ENCODE results near the gene PCDHGA1. TPM values are rescaled to one million over a fixed set of nuclear protein-coding genes. Genes with fewer than 3 reads are reported as not detected.
A peak's percentile ranks its signal among the peaks of the same experiment; 100 is the strongest.

The PCDHGA1 gene
- total RNA-seq, 1 donor from 2014 or later = under 0.01 TPM

- H3K36me3 ChIP-seq (ENCODE audit: control insufficient read depth, insufficient read depth, low read length) = peaks cover 19% of the 10 kb centered on the region
- FAIRE-seq = peak; percentile 68
- no peak for TF ChIP-seq CTCF (IDR thresholded peaks at IDR 0.05; ENCODE audit: insufficient read depth, low read length, severe bottlenecking)
- no peak overlapping the region for H3K4me3 ChIP-seq (ENCODE audit: low read depth, low read length)
- H3K27me3 ChIP-seq (ENCODE audit: control insufficient read depth, insufficient read depth, low read length) = no peaks in the 10 kb centered on the region
- DNase-seq (ENCODE audit: low read depth) = peak; percentile 100
Observed at GRCh38 chr5:141521244-141521781, 191.0 kb downstream of the PCDHGA1 start.

GRCh38 chr5:141522301-141522700 lies 192.0 kb downstream of the PCDHGA1 start:
- Histone ChIP-seq H3K27me3 (ENCODE audit: control insufficient read depth, insufficient read depth, low read length) (no peaks in the 10 kb centered on the region), H3K36me3 (ENCODE audit: control insufficient read depth, insufficient read depth, low read length) (peaks cover 16% of the 10 kb centered on the region), H3K4me3 (ENCODE audit: low read depth, low read length) (no peak overlapping the region)
- DNase-seq (ENCODE audit: low read depth) (peak; percentile 38), FAIRE-seq (no peak)
- no peak for TF ChIP-seq CTCF (IDR thresholded peaks at IDR 0.05; ENCODE audit: insufficient read depth, low read length, severe bottlenecking)

GRCh38 chr5:141523991-141524390 lies 193.7 kb downstream of the PCDHGA1 start:
- no peak for TF ChIP-seq CTCF (IDR thresholded peaks at IDR 0.05; ENCODE audit: insufficient read depth, low read length, severe bottlenecking)
- Histone ChIP-seq H3K36me3 (ENCODE audit: control insufficient read depth, insufficient read depth, low read length) (peaks cover 19% of the 10 kb centered on the region), H3K27me3 (ENCODE audit: control insufficient read depth, insufficient read depth, low read length) (no peaks in the 10 kb centered on the region), H3K4me3 (ENCODE audit: low read depth, low read length) (no peak overlapping the region)
- FAIRE-seq = no peak
- DNase-seq (ENCODE audit: low read depth) = no peak

DNA sequence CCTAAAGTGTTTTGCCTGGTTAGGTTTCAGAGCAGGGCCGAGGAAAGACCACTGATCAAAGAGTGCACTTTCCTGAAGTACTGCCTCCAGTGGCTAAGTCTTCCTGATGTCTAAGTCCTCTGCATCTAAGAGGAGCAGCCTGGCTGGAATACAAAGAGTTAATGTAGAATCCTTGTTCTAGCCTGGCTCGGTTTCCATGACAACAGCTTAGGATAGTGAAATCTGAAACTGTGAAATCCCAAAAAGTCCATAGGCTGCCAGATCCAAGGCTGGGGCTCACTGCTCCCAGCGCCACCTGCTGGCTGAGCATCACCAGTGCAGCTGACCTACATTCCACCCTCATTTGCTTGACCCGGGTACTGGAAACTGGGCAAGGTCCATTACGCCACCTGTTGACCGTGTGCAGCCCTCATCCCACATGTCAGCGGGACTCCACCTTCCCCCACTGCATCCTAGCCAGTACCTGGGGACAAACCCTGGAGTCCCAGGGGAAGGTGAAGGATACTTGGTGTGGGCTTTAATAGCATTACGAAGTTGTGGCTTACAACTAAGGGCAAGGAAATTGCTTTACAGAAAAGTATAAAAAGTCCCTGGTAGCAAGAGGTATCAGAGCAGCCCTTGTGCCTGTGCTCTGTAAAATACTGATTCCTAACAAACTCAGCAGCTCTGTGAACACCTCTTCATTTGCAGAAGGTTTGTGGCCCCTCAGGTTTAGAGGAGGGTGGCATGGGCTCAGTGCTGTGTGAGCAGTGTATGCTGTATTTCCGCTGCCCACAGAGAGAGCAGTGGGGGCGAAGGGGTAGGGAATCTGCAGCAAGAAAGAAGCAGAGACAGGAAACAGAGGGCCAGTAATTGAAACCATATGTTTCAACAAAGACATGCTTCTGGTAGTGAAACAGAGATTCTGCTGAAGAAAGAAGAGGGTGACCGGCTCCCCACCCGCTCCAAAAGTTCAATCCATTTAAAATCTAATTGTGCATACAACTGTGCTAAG lies 194.6 kb downstream of the PCDHGA1 start:
- peaks cover 21% of the 10 kb centered on the region for H3K36me3 ChIP-seq (ENCODE audit: control insufficient read depth, insufficient read depth, low read length)
- peak; percentile 83 for DNase-seq (ENCODE audit: low read depth)
- no peak overlapping the region for H3K4me3 ChIP-seq (ENCODE audit: low read depth, low read length)
- peak; percentile 99 for TF ChIP-seq CTCF (IDR thresholded peaks at IDR 0.05; ENCODE audit: insufficient read depth, low read length, severe bottlenecking)
- no peaks in the 10 kb centered on the region for H3K27me3 ChIP-seq (ENCODE audit: control insufficient read depth, insufficient read depth, low read length)
- FAIRE-seq = peak; percentile 96

GRCh38 chr5:141525653-141526052 lies 195.3 kb downstream of the PCDHGA1 start:
- FAIRE-seq (no peak), DNase-seq (ENCODE audit: low read depth) (no peak)
- TF ChIP-seq CTCF (IDR thresholded peaks at IDR 0.05; ENCODE audit: insufficient read depth, low read length, severe bottlenecking) = no peak
- no peak overlapping the region for H3K4me3 ChIP-seq (ENCODE audit: low read depth, low read length)
- H3K36me3 ChIP-seq (ENCODE audit: control insufficient read depth, insufficient read depth, low read length) = peaks cover 21% of the 10 kb centered on the region
- H3K27me3 ChIP-seq (ENCODE audit: control insufficient read depth, insufficient read depth, low read length) = no peaks in the 10 kb centered on the region

Data from bronchial epithelial cell (primary cell).